GM19324 (cell line): ENCODE data around the gene ADAT1.

Experiments used
- ATAC-seq: cut with Tn5 transposase; IDR thresholded peaks from one replicate; pipeline ENCODE4 v1.9.1; 2021; ENCODE audit warnings: mild to moderate bottlenecking, moderate library complexity; ENCODE audit not compliant: unreplicated experiment, low FRiP score

Gene ADAT1

GRCh38 chr16:75622761-75623605 lies at the start of gene ADAT1:
ADAT1 (minus strand) TSS chr16:75623281; CDS start chr16:75620799, 2,482 bp downstream.
- ATAC-seq, result peak; percentile 94

- ATAC-seq, result no peak
Measured at GRCh38 chr16:75667503-75667902, 44.4 kb upstream of the ADAT1 start.

GRCh38 chr16:75660726-75661302 lies 37.7 kb upstream of the ADAT1 start:
- ATAC-seq, result no peak

GRCh38 chr16:75660321-75660720 lies 37.2 kb upstream of the ADAT1 start:
- no peak for ATAC-seq

GRCh38 chr16:75658175-75658574 lies 35.1 kb upstream of the ADAT1 start:
- ATAC-seq, result no peak

GRCh38 chr16:75653922-75654321 lies 30.8 kb upstream of the ADAT1 start:
- ATAC-seq, result no peak

- peak; percentile 36 for ATAC-seq
Measured at GRCh38 chr16:75648265-75649076, 25.4 kb upstream of the ADAT1 start.

- ATAC-seq, result peak; percentile 88
Measured at GRCh38 chr16:75647492-75648264, 24.6 kb upstream of the ADAT1 start, which contains the start of the genes KARS1 and TERF2IP. KARS1 (minus strand) TSS chr16:75647665; CDS start chr16:75647639, 26 bp downstream. TERF2IP (plus strand) TSS chr16:75647773; CDS start chr16:75647883, 110 bp downstream.

- ATAC-seq, result peak; percentile 28
Measured at GRCh38 chr16:75647112-75647491, 24.0 kb upstream of the ADAT1 start.

- ATAC-seq, result no peak
Measured at GRCh38 chr16:75644240-75645012, 21.3 kb upstream of the ADAT1 start.

GRCh38 chr16:75640598-75640997 lies 17.5 kb upstream of the ADAT1 start:
- ATAC-seq, result no peak

- no peak for ATAC-seq
Measured at GRCh38 chr16:75635036-75635435, 12.0 kb upstream of the ADAT1 start.

- no peak for ATAC-seq
Measured at GRCh38 chr16:75632857-75633256, 9.8 kb upstream of the ADAT1 start.

- no peak for ATAC-seq
Measured at GRCh38 chr16:75630052-75630451, 7.0 kb upstream of the ADAT1 start.

- no peak for ATAC-seq
Measured at GRCh38 chr16:75629132-75629531, 6.1 kb upstream of the ADAT1 start.

GRCh38 chr16:75628351-75628750 lies 5.3 kb upstream of the ADAT1 start:
- ATAC-seq, result no peak

GRCh38 chr16:75627851-75628250 lies 4.8 kb upstream of the ADAT1 start:
- ATAC-seq, result no peak

GRCh38 chr16:75626806-75627205 lies 3.7 kb upstream of the ADAT1 start:
- ATAC-seq, result no peak

- ATAC-seq, result no peak
Measured at GRCh38 chr16:75624921-75625334, 1.8 kb upstream of the ADAT1 start.

GRCh38 chr16:75621170-75621477 lies 2.0 kb downstream of the ADAT1 start:
- no peak for ATAC-seq
